Measurements from ENCODE around the gene SYT7. TPM values are rescaled to one million over a fixed set of nuclear protein-coding genes. Genes with fewer than 3 reads are reported as not detected.

Gene SYT7
- total and polyA plus RNA-seq, 2 of the 8 experiments (the other 6 are each of a cell fraction or from before 2014, with no cell fraction given), result 9.6 to 10.5 TPM

DNA sequence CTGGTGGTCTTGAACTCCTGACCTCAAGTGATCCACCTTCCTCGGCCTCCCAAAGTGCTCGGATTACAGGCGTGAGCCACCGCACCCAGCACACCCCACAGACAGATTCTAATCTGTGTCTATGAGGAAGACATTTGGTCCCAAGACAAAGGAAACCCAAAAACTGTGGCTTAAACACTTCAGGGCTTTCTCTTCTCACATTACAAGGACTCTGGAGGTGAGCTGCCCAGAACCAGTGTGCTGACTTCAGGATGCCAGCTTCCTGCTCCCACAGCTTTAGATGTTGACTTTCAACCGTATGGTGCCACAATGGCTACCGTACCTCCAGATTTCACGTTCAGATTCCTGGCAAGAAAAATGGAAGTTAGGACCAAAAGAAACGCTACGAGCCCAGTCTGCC lies 32.2 kb upstream of the SYT7 start (continued):
- no peak for TF ChIP-seq CBX5 (IDR thresholded peaks at IDR 0.05; ENCODE audit: low read depth, low read length)

Data from H1 (cell line).